Sigmoid colon (tissue), 7 donors: ENCODE results near the gene TRIM3. TPM values are rescaled to one million over a fixed set of nuclear protein-coding genes. Genes with fewer than 3 reads are reported as not detected.

ENCODE experiments used
- DNase-seq: peaks from one replicate; pipeline ENCODE4 v3.0.0-alpha.2; 2019
- H3K27ac ChIP-seq, 4 donors: fragments of 200-600 bp; sonication (generic); one replicate each; pipeline ENCODE4 v1.5.1; 2016 to 2019; ENCODE audit warnings: mild to moderate bottlenecking in 1 of 4
- H3K27me3 ChIP-seq, 3 donors: fragments of 200-600 bp; sonication (generic); one replicate each; pipeline ENCODE4 v1.5.1; 2019; ENCODE audit warnings: mild to moderate bottlenecking in 1 of 3
- H3K36me3 ChIP-seq, 4 donors: fragments of 200-600 bp; sonication (generic); one replicate each; pipeline ENCODE4 v1.5.1; 2016 to 2019
- H3K4me1 ChIP-seq, 4 donors: fragments of 200-600 bp; sonication (generic); one replicate each; pipeline ENCODE4 v1.5.1; 2017 to 2019
- H3K4me3 ChIP-seq, 4 donors: fragments of 200-600 bp; sonication (generic); one replicate each; pipeline ENCODE4 v1.5.1; 2017 to 2019; ENCODE audit warnings: mild to moderate bottlenecking in 2 of 4, moderate library complexity in 1 of 4
- H3K9me3 ChIP-seq, 4 donors: fragments of 200-600 bp in 3 of 4; sonication (generic) in 3 of 4; one replicate each; pipeline versions ENCODE4 v1.5.1 to v1.6.1; 2013 to 2019
- EP300 ChIP-seq, 4 donors: sonication (generic); formaldehyde crosslinking; IDR thresholded peaks; one replicate each; pipeline ENCODE4 v1.6.1; 2017; ENCODE audit warnings: antibody characterized with exemption in 4 of 4
- POLR2A ChIP-seq, 2 donors: fragments of 450-650 bp; IDR thresholded peaks; one replicate each; pipeline ENCODE4 v1.6.1; 2016; ENCODE audit warnings: antibody characterized with exemption in 2 of 2, mild to moderate bottlenecking in 2 of 2, moderate library complexity in 2 of 2
- POLR2AphosphoS5 ChIP-seq, 4 donors: sonication (generic); formaldehyde crosslinking; IDR thresholded peaks; one replicate each; pipeline ENCODE4 v1.6.1; 2017; ENCODE audit warnings: antibody characterized with exemption in 4 of 4
- WGBS, 2 donors: extraction: QIAGEN DNeasy Blood & Tissue Kit; methylation state at CpG; one replicate each; pipeline ENCODE4 v1.1.7; 2013; 5-methylcytosine and 5-hydroxymethylcytosine counted together
- intact Hi-C: fragments of 100-400 bp; cut with DNase I; formaldehyde crosslinking; loops from one replicate; pipeline ENCODE4 v1.15.1; 2023
- polyA plus RNA-seq, 3 donors: library from polyadenylated mRNA; stranded (reverse); fragments of 200-250 nt; gene quantifications; one replicate each; pipeline ENCODE4 v1.2.3, GENCODE V29; 2013
- total RNA-seq, 4 donors: library from RNA; depleted of rRNA; stranded (reverse); fragments of >200 nt; gene quantifications; one replicate each; pipeline ENCODE4 v1.1.0, GENCODE V29; 2016
- TF ChIP-seq, protein P1 (sequence below), 4 experiments: fragments of 450-650 bp in 3 of 4; fragments of 200-600 bp in 1 of 4; IDR thresholded peaks; one replicate each; pipeline ENCODE4 v1.5.1; 2016 to 2019; ENCODE audit warnings: antibody characterized with exemption in 4 of 4, mild to moderate bottlenecking in 3 of 4, moderate library complexity in 2 of 4
- donor health status: healthy with polysubstance abuse.
- donor health status: Bipolar disorder and iron deficiency.
- donor health status: healthy.

The TRIM3 gene
- total and polyA plus RNA-seq, 7 donors: 14.6 to 27.1 (median 19.8) TPM

DNA sequence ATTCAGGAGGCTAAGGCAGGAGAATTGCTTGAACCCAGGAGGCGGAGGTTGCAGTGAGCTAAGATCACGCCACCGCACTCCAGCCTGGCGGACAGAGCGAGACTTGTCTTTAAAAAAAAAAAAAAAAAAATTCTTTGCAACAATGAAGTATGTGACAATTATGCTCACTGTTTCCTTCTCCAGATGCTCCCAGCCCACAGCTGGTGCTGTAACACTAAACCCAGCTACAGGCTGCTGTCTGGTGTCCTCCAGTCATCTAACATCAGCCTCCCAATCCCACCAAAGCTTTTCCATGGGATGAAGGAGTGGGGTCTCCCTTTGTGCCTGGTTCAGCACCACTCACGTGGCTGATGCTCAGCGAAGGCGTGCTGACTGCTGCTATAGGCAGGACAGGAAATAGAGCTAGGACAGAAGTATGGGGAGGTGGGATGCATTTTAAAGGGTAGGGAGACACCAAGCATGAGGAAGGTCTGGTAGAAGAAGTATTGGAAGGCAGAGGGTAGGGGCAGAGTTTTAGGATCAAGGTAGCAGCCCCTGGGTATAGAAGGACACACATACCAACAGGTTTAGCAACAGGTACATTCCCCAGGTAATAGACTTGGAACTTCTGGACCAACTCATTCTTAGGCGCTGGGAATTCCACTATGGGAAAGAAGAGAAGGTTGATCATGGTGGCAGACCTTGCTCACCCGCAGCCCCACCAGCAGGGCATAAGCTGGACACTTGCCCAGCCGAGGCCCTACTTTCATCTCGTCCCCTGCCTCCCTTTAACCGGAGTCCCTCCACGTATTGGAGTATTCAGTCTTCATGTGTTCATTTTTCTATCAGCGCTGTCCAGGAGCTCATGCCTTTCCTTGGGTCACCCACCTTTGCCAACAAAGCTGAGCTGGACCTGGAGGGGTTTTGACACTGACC is 73.1 kb downstream of the TRIM3 start:
- TF ChIP-seq, protein P1, sequence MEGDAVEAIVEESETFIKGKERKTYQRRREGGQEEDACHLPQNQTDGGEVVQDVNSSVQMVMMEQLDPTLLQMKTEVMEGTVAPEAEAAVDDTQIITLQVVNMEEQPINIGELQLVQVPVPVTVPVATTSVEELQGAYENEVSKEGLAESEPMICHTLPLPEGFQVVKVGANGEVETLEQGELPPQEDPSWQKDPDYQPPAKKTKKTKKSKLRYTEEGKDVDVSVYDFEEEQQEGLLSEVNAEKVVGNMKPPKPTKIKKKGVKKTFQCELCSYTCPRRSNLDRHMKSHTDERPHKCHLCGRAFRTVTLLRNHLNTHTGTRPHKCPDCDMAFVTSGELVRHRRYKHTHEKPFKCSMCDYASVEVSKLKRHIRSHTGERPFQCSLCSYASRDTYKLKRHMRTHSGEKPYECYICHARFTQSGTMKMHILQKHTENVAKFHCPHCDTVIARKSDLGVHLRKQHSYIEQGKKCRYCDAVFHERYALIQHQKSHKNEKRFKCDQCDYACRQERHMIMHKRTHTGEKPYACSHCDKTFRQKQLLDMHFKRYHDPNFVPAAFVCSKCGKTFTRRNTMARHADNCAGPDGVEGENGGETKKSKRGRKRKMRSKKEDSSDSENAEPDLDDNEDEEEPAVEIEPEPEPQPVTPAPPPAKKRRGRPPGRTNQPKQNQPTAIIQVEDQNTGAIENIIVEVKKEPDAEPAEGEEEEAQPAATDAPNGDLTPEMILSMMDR (IDR thresholded peaks at IDR 0.05): no peak
- no peak for TF ChIP-seq EP300 (IDR thresholded peaks at IDR 0.05)
- TF ChIP-seq POLR2AphosphoS5 (IDR thresholded peaks at IDR 0.05): no peak
- no peak for TF ChIP-seq POLR2A (IDR thresholded peaks at IDR 0.05)
- intact Hi-C loops: no loop called here
- no peak for DNase-seq
- no peak overlapping the region for H3K4me3 ChIP-seq
- WGBS, 2 donors: 96 to 98% methylated on average over 15 of the region's 15 CpGs
- peaks cover 12 to 54% (median 18%) of the 10 kb centered on the region in 4 donors for H3K36me3 ChIP-seq
- no peak overlapping the region for H3K27ac ChIP-seq
- H3K4me1 ChIP-seq: peaks cover 0 to 31% (median 26%) of the 10 kb centered on the region in 4 donors
- no peaks in the 10 kb centered on the region for H3K27me3 ChIP-seq
- H3K9me3 ChIP-seq: no peaks in the 10 kb centered on the region

Other genes with a start within 250 kb of the TRIM3 start
- gene FHIP1B, start 239.3 kb downstream of the TRIM3 start, total RNA-seq: 10 to 100 TPM; 21.6 to 66.0 (median 36.6) TPM
- 10 to 100 TPM; 43.5 to 89.0 (median 49.2) TPM for gene FHIP1B, start 239.3 kb downstream of the TRIM3 start, polyA plus RNA-seq
- gene CNGA4, start 234.9 kb downstream of the TRIM3 start, total RNA-seq: under 1 TPM in 1 of 4 donors, not detected in 3; 0.55 TPM
- under 1 TPM in 1 of 3 donors, not detected in 2; 0.16 TPM for gene CNGA4, start 234.9 kb downstream of the TRIM3 start, polyA plus RNA-seq
- under 1 TPM in 2 of 4 donors, not detected in 2; 0.41 to 0.99 TPM for gene CCKBR, start 214.1 kb downstream of the TRIM3 start, total RNA-seq
- gene CCKBR, start 214.1 kb downstream of the TRIM3 start, polyA plus RNA-seq: not detected
- 100 to 1,000 TPM; 113 to 294 (median 188) TPM for gene CAVIN3, start 153.4 kb downstream of the TRIM3 start, total RNA-seq
- gene CAVIN3, start 153.4 kb downstream of the TRIM3 start, polyA plus RNA-seq: 10 to 100 TPM in 2 of 3 donors, 1 to 10 TPM in 1; 6.9 to 25.6 (median 24.0) TPM
- gene SMPD1, start 83.5 kb downstream of the TRIM3 start, total RNA-seq: 10 to 100 TPM; 17.1 to 36.8 (median 18.5) TPM
- gene SMPD1, start 83.5 kb downstream of the TRIM3 start, polyA plus RNA-seq: 10 to 100 TPM in 2 of 3 donors, 1 to 10 TPM in 1; 9.6 to 46.4 (median 22.2) TPM
- 10 to 100 TPM; 51.0 to 85.0 (median 61.7) TPM for gene APBB1, start 54.8 kb downstream of the TRIM3 start, total RNA-seq
- gene APBB1, start 54.8 kb downstream of the TRIM3 start, polyA plus RNA-seq: 10 to 100 TPM in 1 of 3 donors, 1 to 10 TPM in 2; 5.5 to 19.7 (median 9.6) TPM
- gene HPX, start 33.0 kb downstream of the TRIM3 start, total RNA-seq: 1 to 10 TPM in 1 of 4 donors, under 1 TPM in 1, not detected in 2; 0.54 to 3.0 TPM
- 1 to 10 TPM in 1 of 3 donors, under 1 TPM in 1, not detected in 1; 0.69 to 1.8 TPM for gene HPX, start 33.0 kb downstream of the TRIM3 start, polyA plus RNA-seq
- 10 to 100 TPM; 33.9 to 37.2 (median 35.3) TPM for gene ARFIP2, start 7.4 kb upstream of the TRIM3 start, total RNA-seq
- gene ARFIP2, start 7.4 kb upstream of the TRIM3 start, polyA plus RNA-seq: 10 to 100 TPM; 55.8 to 68.0 (median 60.7) TPM
- 10 to 100 TPM; 24.9 to 47.4 (median 44.2) TPM for gene TIMM10B, start 7.6 kb upstream of the TRIM3 start, total RNA-seq
- gene TIMM10B, start 7.6 kb upstream of the TRIM3 start, polyA plus RNA-seq: 10 to 100 TPM; 31.2 to 37.7 (median 36.2) TPM
- gene DNHD1, start 23.3 kb upstream of the TRIM3 start, total RNA-seq: 10 to 100 TPM; 12.5 to 29.9 (median 15.7) TPM
- 10 to 100 TPM in 1 of 3 donors, 1 to 10 TPM in 2; 1.4 to 11.1 (median 3.6) TPM for gene DNHD1, start 23.3 kb upstream of the TRIM3 start, polyA plus RNA-seq
- 10 to 100 TPM; 20.7 to 23.2 (median 21.7) TPM for gene RRP8, start 129.7 kb upstream of the TRIM3 start, total RNA-seq
- 10 to 100 TPM; 10.2 to 15.8 (median 12.3) TPM for gene RRP8, start 129.7 kb upstream of the TRIM3 start, polyA plus RNA-seq
- gene ILK, start 129.8 kb upstream of the TRIM3 start, total RNA-seq: 100 to 1,000 TPM; 450 to 607 (median 548) TPM
- 100 to 1,000 TPM in 2 of 3 donors, 10 to 100 TPM in 1; 93.7 to 117 (median 100) TPM for gene ILK, start 129.8 kb upstream of the TRIM3 start, polyA plus RNA-seq
- gene TAF10, start 138.3 kb upstream of the TRIM3 start, total RNA-seq: 10 to 100 TPM; 33.2 to 60.0 (median 49.0) TPM
- 100 to 1,000 TPM in 2 of 3 donors, 10 to 100 TPM in 1; 67.6 to 148 (median 129) TPM for gene TAF10, start 138.3 kb upstream of the TRIM3 start, polyA plus RNA-seq
- gene TPP1, start 145.5 kb upstream of the TRIM3 start, total RNA-seq: 10 to 100 TPM; 39.8 to 58.8 (median 45.9) TPM
- 10 to 100 TPM; 13.2 to 60.3 (median 55.5) TPM for gene TPP1, start 145.5 kb upstream of the TRIM3 start, polyA plus RNA-seq
- 10 to 100 TPM; 21.7 to 57.1 (median 32.2) TPM for gene DCHS1, start 181.9 kb upstream of the TRIM3 start, total RNA-seq
- gene DCHS1, start 181.9 kb upstream of the TRIM3 start, polyA plus RNA-seq: 1 to 10 TPM in 1 of 3 donors, under 1 TPM in 2; under 0.01 to 6.3 (median 0.46) TPM
- gene MRPL17, start 209.4 kb upstream of the TRIM3 start, total RNA-seq: 10 to 100 TPM; 18.3 to 97.5 (median 20.1) TPM
- gene MRPL17, start 209.4 kb upstream of the TRIM3 start, polyA plus RNA-seq: 10 to 100 TPM; 23.4 to 51.1 (median 28.9) TPM